GM12878 (cell line): ENCODE data around the gene UNC80. TPM values are rescaled to one million over a fixed set of nuclear protein-coding genes. Genes with fewer than 3 reads are reported as not detected.

Source experiments
- ATAC-seq: fragments of 200-7000 bp; cut with Tn5 transposase; 3 replicates; pipeline ENCODE4 v1.9.1; 2020; ENCODE audit warnings: mild to moderate bottlenecking, moderate library complexity
- BruUV-seq: library from RNA; stranded (reverse); fragments of 400-500 nt; replicated peaks from 2 replicates; lab custom pipeline; 2021; lab: Mats Ljungman, UMichigan
- CTCF ChIA-PET: fragments of 300-600 bp; sonication (Branson Sonifier 250); formaldehyde crosslinking; extraction: SDS; loops from one replicate; lab custom pipeline; 2021; ENCODE audit warnings: inconsistent platforms; lab: Yijun Ruan, JAX
- POLR2A ChIA-PET: fragments of 350-600 bp; formaldehyde crosslinking; extraction: SDS; loops from one replicate; lab custom pipeline; 2021; ENCODE audit warnings: inconsistent platforms; lab: Charles Lee
- RAD21 ChIA-PET: fragments of 300-600 bp; sonication (Branson Sonifier 250); formaldehyde crosslinking; loops from one replicate; lab custom pipeline; 2023; ENCODE audit warnings: antibody characterized with exemption; ENCODE audit not compliant: unreplicated experiment; lab: Charles Lee
- SMC1A ChIA-PET: fragments of 300-600 bp; sonication (Branson Sonifier 250); formaldehyde crosslinking; loops from one replicate; lab custom pipeline; 2023; ENCODE audit not compliant: unreplicated experiment, uncharacterized antibody; lab: Charles Lee
- DNase-seq: peaks from one replicate; pipeline ENCODE4 v3.0.0-alpha.2; 2011; ENCODE audit warnings: low read depth, low spot score
- FAIRE-seq: peaks from 3 replicates; lab custom pipeline; 2011; peaks lifted over from hg19 to GRCh38; lab: Jason Lieb, UNC
- H2AFZ ChIP-seq: 2 replicates; pipeline ENCODE4 v1.6.0; 2011; ENCODE audit warnings: low read depth, low read length, control low read depth; ENCODE audit not compliant: control insufficient read depth
- H3K27ac ChIP-seq: 2 replicates; pipeline ENCODE4 v1.5.1; 2011; ENCODE audit warnings: control low read depth; ENCODE audit not compliant: control insufficient read depth, insufficient read depth
- H3K27me3 ChIP-seq, 2 experiments: replicated peaks in 1 of 2; 2 replicates each; pipeline versions ENCODE4 v1.6.0 to v1.6.1; 2011; ENCODE audit warnings: low read length in 1 of 2; ENCODE audit not compliant: control insufficient read depth in 2 of 2, insufficient read depth in 2 of 2
- H3K36me3 ChIP-seq, 2 experiments: 2 replicates each; pipeline ENCODE4 v1.5.1; 2011; ENCODE audit warnings: low read length in 1 of 2; ENCODE audit not compliant: control insufficient read depth in 2 of 2, insufficient read depth in 2 of 2
- H3K4me1 ChIP-seq: 2 replicates; pipeline ENCODE4 v1.6.1; 2011; ENCODE audit warnings: mild to moderate bottlenecking, low read length, moderate library complexity, mixed read lengths; ENCODE audit not compliant: control insufficient read depth, insufficient read depth
- H3K4me2 ChIP-seq: 2 replicates; pipeline ENCODE4 v1.6.0; 2011; ENCODE audit warnings: control low read depth; ENCODE audit not compliant: control insufficient read depth, insufficient read depth
- H3K4me3 ChIP-seq: fragments of 200-600 bp; sonication (generic); 2 replicates; pipeline ENCODE4 v1.5.1; 2016
- H3K79me2 ChIP-seq: 2 replicates; pipeline ENCODE4 v1.6.0; 2011; ENCODE audit warnings: low read length; ENCODE audit not compliant: control insufficient read depth, insufficient read depth
- H3K9ac ChIP-seq: 2 replicates; pipeline ENCODE4 v1.8.0; 2011; ENCODE audit warnings: low read length, control low read depth, mixed read lengths; ENCODE audit not compliant: control insufficient read depth, insufficient read depth
- H3K9me3 ChIP-seq: replicated peaks from 3 replicates; pipeline ENCODE4 v1.5.1; 2011; ENCODE audit warnings: mild to moderate bottlenecking, low read length; ENCODE audit not compliant: control insufficient read depth, insufficient read depth
- H4K20me1 ChIP-seq: 2 replicates; pipeline ENCODE4 v1.6.0; 2011; ENCODE audit not compliant: control insufficient read depth, insufficient read depth
- EGR1 ChIP-seq, 2 experiments: IDR thresholded peaks; 1 replicate in 1 of 2; 2 replicates in 1 of 2; pipeline ENCODE4 v1.6.1; 2011 to 2012; ENCODE audit warnings: low read depth in 2 of 2, low read length in 2 of 2, borderline replicate concordance in 1 of 2, mild to moderate bottlenecking in 1 of 2, moderate library complexity in 1 of 2
- RUNX3 ChIP-seq: IDR thresholded peaks from 2 replicates; pipeline ENCODE4 v1.6.1; 2012; ENCODE audit warnings: low read length, inconsistent platforms
- SMAD1 ChIP-seq: fragments of 450-650 bp; IDR thresholded peaks from 2 replicates; pipeline ENCODE4 v1.6.1; 2018; ENCODE audit warnings: mild to moderate bottlenecking, low read depth; ENCODE audit not compliant: partially characterized antibody
- TARDBP ChIP-seq: IDR thresholded peaks from 2 replicates; pipeline ENCODE4 v1.6.1; 2016; ENCODE audit warnings: borderline replicate concordance
- WGBS: methylation state at CpG from one replicate; pipeline ENCODE4 v1.1.6; 2016; ENCODE audit warnings: low lambda C conversion rate; ENCODE audit not compliant: insufficient replicate concordance, insufficient coverage; ENCODE audit errors: missing lambda C conversion rate; 5-methylcytosine and 5-hydroxymethylcytosine counted together
- in situ Hi-C: fragments of 300-500 bp; cut with MboI; formaldehyde crosslinking; loops from 9 replicates; pipeline ENCODE4 v1.14.3; 2018; ENCODE audit warnings: mixed read lengths
- intact Hi-C: fragments of 100-400 bp; cut with micrococcal nuclease; formaldehyde crosslinking; loops from one replicate; pipeline ENCODE4 v1.14.2; 2022; ENCODE audit not compliant: unreplicated experiment
- polyA plus RNA-seq, 11 experiments: library from polyadenylated mRNA; depleted of rRNA in 4 of 11; unstranded in 6 of 11; stranded (reverse) in 5 of 11; fragments of >200 nt; fragmentation: Nextera tagmentation in 4 of 11; fragmentation: Illumina TruSeq in 1 of 11; extraction: Ambion mirVana in 4 of 11; extraction: Trizol in 1 of 11; gene quantifications; 1 replicate in 1 of 11; 2 replicates in 10 of 11; pipeline versions ENCODE4 v1.2.1 to v1.2.3, GENCODE V29; 2011 to 2016; ENCODE audit warnings: inconsistent platforms in 2 of 11, missing spikeins in 2 of 11, low read depth in 1 of 11
- total RNA-seq, 4 experiments: library from RNA; depleted of rRNA in 3 of 4; stranded (reverse); fragments of >200 nt in 3 of 4; fragmentation: Illumina TruSeq in 1 of 4; extraction: Trizol in 1 of 4; gene quantifications; 2 replicates each; pipeline versions ENCODE4 v1.2.1 to v1.2.3, GENCODE V29; 2013 to 2021
- TF ChIP-seq, protein P1 (sequence below): IDR thresholded peaks from 2 replicates; pipeline ENCODE4 v1.6.1; 2012; ENCODE audit warnings: low read depth, low read length, improper control_type of control experiment
- TF ChIP-seq, protein P2 (sequence below): fragments of 450-650 bp; formaldehyde crosslinking; IDR thresholded peaks from 2 replicates; pipeline ENCODE4 v1.4.0; 2022; ENCODE audit warnings: mild to moderate bottlenecking, moderate library complexity

The UNC80 gene
- total and polyA plus RNA-seq, 10 of the 15 experiments (the other 5 are each of a cell fraction or from before 2014, with no cell fraction given), result not detected

DNA sequence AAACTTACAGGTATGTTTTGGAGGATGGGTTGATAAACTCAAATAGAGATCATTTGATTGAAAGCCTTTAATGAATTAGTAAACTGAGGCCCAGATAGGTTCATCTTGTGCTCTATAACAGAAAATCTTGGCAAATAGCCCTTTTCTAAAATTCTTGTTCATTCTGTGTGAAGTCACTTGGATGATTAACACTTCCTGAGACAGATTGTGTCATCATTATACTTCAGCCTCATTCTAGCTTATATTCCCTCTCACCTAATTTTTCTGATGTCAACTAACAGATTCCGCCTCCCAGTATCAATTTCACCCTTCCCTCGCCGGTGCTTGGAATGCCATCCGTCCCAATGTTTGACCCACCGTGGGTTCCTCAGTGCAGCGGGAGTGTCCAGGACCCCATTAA lies 146.6 kb downstream of the UNC80 start:
- Histone ChIP-seq H3K9ac (no peak overlapping the region), H3K27ac (no peak overlapping the region), H3K27me3 (no peaks in the 10 kb centered on the region; a peak in 1 of 4 replicates), H3K36me3 (no peaks in the 10 kb centered on the region), H3K4me1 (no peaks in the 10 kb centered on the region), H2AFZ (no peak overlapping the region), H3K9me3 (no peaks in the 10 kb centered on the region), H3K4me3 (no peak overlapping the region), H3K4me2 (no peak overlapping the region), H3K79me2 (no peaks in the 10 kb centered on the region), H4K20me1 (no peaks in the 10 kb centered on the region)
- TF ChIP-seq, protein P1, sequence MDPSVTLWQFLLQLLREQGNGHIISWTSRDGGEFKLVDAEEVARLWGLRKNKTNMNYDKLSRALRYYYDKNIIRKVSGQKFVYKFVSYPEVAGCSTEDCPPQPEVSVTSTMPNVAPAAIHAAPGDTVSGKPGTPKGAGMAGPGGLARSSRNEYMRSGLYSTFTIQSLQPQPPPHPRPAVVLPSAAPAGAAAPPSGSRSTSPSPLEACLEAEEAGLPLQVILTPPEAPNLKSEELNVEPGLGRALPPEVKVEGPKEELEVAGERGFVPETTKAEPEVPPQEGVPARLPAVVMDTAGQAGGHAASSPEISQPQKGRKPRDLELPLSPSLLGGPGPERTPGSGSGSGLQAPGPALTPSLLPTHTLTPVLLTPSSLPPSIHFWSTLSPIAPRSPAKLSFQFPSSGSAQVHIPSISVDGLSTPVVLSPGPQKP, result no peak
- no peak for TF ChIP-seq RUNX3
- TF ChIP-seq, protein P2, sequence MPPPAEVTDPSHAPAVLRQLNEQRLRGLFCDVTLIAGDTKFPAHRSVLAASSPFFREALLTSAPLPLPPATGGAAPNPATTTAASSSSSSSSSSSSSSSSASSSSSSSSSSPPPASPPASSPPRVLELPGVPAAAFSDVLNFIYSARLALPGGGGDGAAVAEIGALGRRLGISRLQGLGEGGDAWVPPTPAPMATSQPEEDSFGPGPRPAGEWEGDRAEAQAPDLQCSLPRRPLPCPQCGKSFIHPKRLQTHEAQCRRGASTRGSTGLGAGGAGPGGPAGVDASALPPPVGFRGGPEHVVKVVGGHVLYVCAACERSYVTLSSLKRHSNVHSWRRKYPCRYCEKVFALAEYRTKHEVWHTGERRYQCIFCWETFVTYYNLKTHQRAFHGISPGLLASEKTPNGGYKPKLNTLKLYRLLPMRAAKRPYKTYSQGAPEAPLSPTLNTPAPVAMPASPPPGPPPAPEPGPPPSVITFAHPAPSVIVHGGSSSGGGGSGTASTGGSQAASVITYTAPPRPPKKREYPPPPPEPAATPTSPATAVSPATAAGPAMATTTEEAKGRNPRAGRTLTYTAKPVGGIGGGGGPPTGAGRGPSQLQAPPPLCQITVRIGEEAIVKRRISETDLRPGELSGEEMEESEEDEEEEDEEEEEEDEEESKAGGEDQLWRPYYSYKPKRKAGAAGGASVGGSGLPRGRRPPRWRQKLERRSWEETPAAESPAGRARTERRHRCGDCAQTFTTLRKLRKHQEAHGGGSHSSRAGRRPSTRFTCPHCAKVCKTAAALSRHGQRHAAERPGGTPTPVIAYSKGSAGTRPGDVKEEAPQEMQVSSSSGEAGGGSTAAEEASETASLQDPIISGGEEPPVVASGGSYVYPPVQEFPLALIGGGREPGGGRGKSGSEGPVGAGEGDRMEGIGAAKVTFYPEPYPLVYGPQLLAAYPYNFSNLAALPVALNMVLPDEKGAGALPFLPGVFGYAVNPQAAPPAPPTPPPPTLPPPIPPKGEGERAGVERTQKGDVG (CRISPR knock-in tag), result no peak
- no peak for TF ChIP-seq TARDBP
- TF ChIP-seq SMAD1, result no peak
- TF ChIP-seq EGR1 (IDR thresholded peaks at IDR 0.05; ENCODE audit: borderline replicate concordance in 1 of 2, low read depth in 2 of 2, low read length in 2 of 2), result no peak
- ATAC-seq, result no peak
- no peak for FAIRE-seq
- ChIA-PET RAD21 (no interaction called here), CTCF (interaction anchor here (0.6 kb wide), 1 partner anchor 738 kb away, joined by 3 read pairs; no protein-coding TSS in a partner anchor), SMC1A (no interaction called here), POLR2A (no interaction called here)
- no peak for DNase-seq
- WGBS, result 34% methylated on average over 6 of the region's 6 CpGs
- BruUV-seq, result no TSS peak
- in situ Hi-C loops, result no loop called here
- intact Hi-C loops, result no loop called here
